ENCODE data around the gene PCDHB11. TPM values are rescaled to one million over a fixed set of nuclear protein-coding genes. Genes with fewer than 3 reads are reported as not detected.

Gene PCDHB11
- total and polyA plus RNA-seq, 2 donors (not counting 1 experiment from before 2014, with no cell fraction given): not detected

DNA sequence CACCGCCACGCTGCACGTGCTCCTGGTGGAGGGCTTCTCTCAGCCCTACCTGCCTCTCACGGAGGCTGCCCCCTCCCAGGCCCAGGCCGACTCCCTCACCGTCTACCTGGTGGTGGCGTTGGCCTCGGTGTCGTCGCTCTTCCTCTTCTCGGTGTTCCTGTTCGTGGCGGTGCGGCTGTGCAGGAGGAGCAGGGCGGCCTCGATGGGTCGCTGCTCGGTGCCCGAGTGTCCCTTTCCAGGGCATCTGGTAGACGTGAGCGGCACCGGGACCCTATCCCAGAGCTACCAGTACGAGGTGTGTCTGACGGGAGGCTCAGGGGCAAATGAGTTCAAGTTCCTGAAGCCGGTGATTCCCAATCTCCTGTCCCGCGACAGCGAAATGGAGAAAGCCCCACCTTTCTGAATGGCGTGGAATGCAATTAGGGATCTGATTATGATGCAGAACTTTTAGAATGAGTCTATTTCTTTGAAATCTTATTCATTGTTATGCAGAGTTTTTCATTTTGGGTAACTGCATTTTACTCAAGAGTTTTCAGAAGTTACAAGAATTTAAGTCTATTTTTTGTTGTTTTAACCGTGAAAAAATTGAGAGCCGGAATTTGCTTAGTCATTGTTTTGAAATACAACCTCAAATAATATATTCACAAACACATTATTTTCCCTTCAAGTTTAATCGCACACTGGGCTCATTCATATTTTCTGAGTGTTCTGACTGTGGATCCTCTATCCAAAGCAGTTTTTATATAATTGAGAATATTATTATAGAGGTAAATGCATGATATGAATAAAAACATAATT is 37.3 kb downstream of the PCDHB11 start:
- Histone ChIP-seq H3K4me1 (ENCODE audit: control insufficient read depth in 2 of 2, insufficient read depth in 2 of 2, low read length in 2 of 2) (no peaks in the 10 kb centered on the region), H3K27ac (ENCODE audit: low read length in 2 of 2) (no peak overlapping the region), H3K4me3 (ENCODE audit: control extremely low read depth in 1 of 5, extremely low read depth in 1 of 5, insufficient read depth in 1 of 5, low read depth in 2 of 5, low read length in 4 of 5) (no peak overlapping the region), H2AFZ (ENCODE audit: insufficient read depth, low read depth, low read length, poor library complexity, severe bottlenecking) (no peak overlapping the region), H3K27me3 (replicated peaks in 1 of 4; ENCODE audit: control extremely low read depth in 1 of 4, control insufficient read depth in 3 of 4, insufficient read depth in 4 of 4, low read length in 3 of 4) (peaks cover 0 to 33% (median 17%) of the 10 kb centered on the region in 4 experiments), H4K20me1 (ENCODE audit: control insufficient read depth, insufficient read depth, low read length, poor library complexity, severe bottlenecking) (no peaks in the 10 kb centered on the region), H3K79me2 (ENCODE audit: control insufficient read depth, insufficient read depth, low read length) (no peaks in the 10 kb centered on the region), H3K9ac (ENCODE audit: low read length) (no peak overlapping the region), H3K9me3 (ENCODE audit: control extremely low read depth in 1 of 3, control insufficient read depth in 2 of 3, insufficient read depth in 1 of 3, low read length in 2 of 3) (peaks cover 4 to 50% (median 40%) of the 10 kb centered on the region in 3 donors), H3K36me3 (replicated peaks in 1 of 2; ENCODE audit: control extremely low read depth in 1 of 2, control insufficient read depth in 1 of 2, extremely low read depth in 1 of 2, insufficient read depth in 2 of 2, low read length in 1 of 2) (no peaks in the 10 kb centered on the region), H3K4me2 (replicated peaks; ENCODE audit: low read depth, low read length, poor library complexity, severe bottlenecking) (no peak overlapping the region)
- ChIA-PET POLR2A (no interaction called here), CTCF (no interaction called here)
- WGBS (ENCODE audit: insufficient coverage): 39% methylated on average over 27 of the region's 32 CpGs
- Mint-ChIP-seq H3K9me3 (ENCODE audit: insufficient read depth) (peaks cover 17% of the 10 kb centered on the region), H3K4me1 (no peaks in the 10 kb centered on the region), H3K27me3 (peaks cover 29% of the 10 kb centered on the region), H3K4me3 (no peak overlapping the region), H3K27ac (no peak overlapping the region)
- DNase-seq: no peak
- intact Hi-C loops (cut with micrococcal nuclease): no loop called here
- ATAC-seq (ENCODE audit: low read depth): no peak
- TF ChIP-seq EZH2 (IDR thresholded peaks at IDR 0.05; ENCODE audit: borderline replicate concordance, insufficient read depth, low read depth, low read length, poor library complexity, severe bottlenecking): no peak
- TF ChIP-seq, protein P1, sequence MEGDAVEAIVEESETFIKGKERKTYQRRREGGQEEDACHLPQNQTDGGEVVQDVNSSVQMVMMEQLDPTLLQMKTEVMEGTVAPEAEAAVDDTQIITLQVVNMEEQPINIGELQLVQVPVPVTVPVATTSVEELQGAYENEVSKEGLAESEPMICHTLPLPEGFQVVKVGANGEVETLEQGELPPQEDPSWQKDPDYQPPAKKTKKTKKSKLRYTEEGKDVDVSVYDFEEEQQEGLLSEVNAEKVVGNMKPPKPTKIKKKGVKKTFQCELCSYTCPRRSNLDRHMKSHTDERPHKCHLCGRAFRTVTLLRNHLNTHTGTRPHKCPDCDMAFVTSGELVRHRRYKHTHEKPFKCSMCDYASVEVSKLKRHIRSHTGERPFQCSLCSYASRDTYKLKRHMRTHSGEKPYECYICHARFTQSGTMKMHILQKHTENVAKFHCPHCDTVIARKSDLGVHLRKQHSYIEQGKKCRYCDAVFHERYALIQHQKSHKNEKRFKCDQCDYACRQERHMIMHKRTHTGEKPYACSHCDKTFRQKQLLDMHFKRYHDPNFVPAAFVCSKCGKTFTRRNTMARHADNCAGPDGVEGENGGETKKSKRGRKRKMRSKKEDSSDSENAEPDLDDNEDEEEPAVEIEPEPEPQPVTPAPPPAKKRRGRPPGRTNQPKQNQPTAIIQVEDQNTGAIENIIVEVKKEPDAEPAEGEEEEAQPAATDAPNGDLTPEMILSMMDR (IDR thresholded peaks at IDR 0.05): no peak

DNA sequence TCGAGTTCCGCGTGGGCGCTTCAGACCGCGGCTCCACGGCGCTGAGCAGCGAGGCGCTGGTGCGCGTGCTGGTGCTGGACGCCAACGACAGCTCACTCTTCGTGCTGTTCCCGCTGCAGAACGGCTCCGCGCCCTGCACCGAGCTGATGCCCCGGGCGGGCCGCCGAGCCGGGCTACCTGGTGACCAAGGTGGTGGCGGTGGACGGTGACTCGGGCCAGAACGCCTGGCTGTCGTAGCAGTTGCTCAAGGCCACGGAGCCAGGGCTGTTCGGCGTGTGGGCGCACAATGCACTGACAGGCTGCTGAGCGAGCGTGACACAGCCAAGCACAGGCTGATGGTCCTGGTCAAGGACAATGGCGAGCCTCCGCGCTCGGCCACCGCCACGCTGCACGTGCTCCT is 42.1 kb downstream of the PCDHB11 start:
- H3K36me3 ChIP-seq (replicated peaks in 1 of 2; ENCODE audit: control extremely low read depth in 1 of 2, control insufficient read depth in 1 of 2, extremely low read depth in 1 of 2, insufficient read depth in 2 of 2, low read length in 1 of 2): no peaks in the 10 kb centered on the region
- H3K4me3 Mint-ChIP-seq: no peak overlapping the region
- 48% methylated on average over 43 of the region's 43 CpGs for WGBS (ENCODE audit: insufficient coverage)
- H3K4me3 ChIP-seq (ENCODE audit: control extremely low read depth in 1 of 5, extremely low read depth in 1 of 5, insufficient read depth in 1 of 5, low read depth in 2 of 5, low read length in 4 of 5): no peak overlapping the region
- H3K4me1 Mint-ChIP-seq: no peaks in the 10 kb centered on the region
- peaks cover 17% of the 10 kb centered on the region for H3K9me3 Mint-ChIP-seq (ENCODE audit: insufficient read depth)
- TF ChIP-seq EZH2 (IDR thresholded peaks at IDR 0.05; ENCODE audit: borderline replicate concordance, insufficient read depth, low read depth, low read length, poor library complexity, severe bottlenecking): no peak
- TF ChIP-seq, protein P1 (IDR thresholded peaks at IDR 0.05): no peak
- no peak overlapping the region for H3K27ac Mint-ChIP-seq
- H3K4me2 ChIP-seq (replicated peaks; ENCODE audit: low read depth, low read length, poor library complexity, severe bottlenecking): no peak overlapping the region
- intact Hi-C loops (cut with micrococcal nuclease): no loop called here
- peaks cover 0 to 34% (median 15%) of the 10 kb centered on the region in 4 experiments for H3K27me3 ChIP-seq (replicated peaks in 1 of 4; ENCODE audit: control extremely low read depth in 1 of 4, control insufficient read depth in 3 of 4, insufficient read depth in 4 of 4, low read length in 3 of 4)
- H3K9ac ChIP-seq (ENCODE audit: low read length): no peak overlapping the region
- POLR2A ChIA-PET: no interaction called here
- no peaks in the 10 kb centered on the region for H4K20me1 ChIP-seq (ENCODE audit: control insufficient read depth, insufficient read depth, low read length, poor library complexity, severe bottlenecking)
- H3K9me3 ChIP-seq (ENCODE audit: control extremely low read depth in 1 of 3, control insufficient read depth in 2 of 3, insufficient read depth in 1 of 3, low read length in 2 of 3): peaks cover 2 to 67% (median 49%) of the 10 kb centered on the region in 3 donors
- H3K27ac ChIP-seq (ENCODE audit: low read length in 2 of 2): no peak overlapping the region
- DNase-seq (no peak), ATAC-seq (ENCODE audit: low read depth) (no peak)
- H3K4me1 ChIP-seq (ENCODE audit: control insufficient read depth in 2 of 2, insufficient read depth in 2 of 2, low read length in 2 of 2): no peaks in the 10 kb centered on the region
- H3K27me3 Mint-ChIP-seq: peaks cover 32% of the 10 kb centered on the region
- no peaks in the 10 kb centered on the region for H3K79me2 ChIP-seq (ENCODE audit: control insufficient read depth, insufficient read depth, low read length)
- no peak overlapping the region for H2AFZ ChIP-seq (ENCODE audit: insufficient read depth, low read depth, low read length, poor library complexity, severe bottlenecking)
- CTCF ChIA-PET: no interaction called here

All from B cell (primary cell).